Myocyte (in vitro differentiated cells): ENCODE results near the gene MYOG. TPM values are rescaled to one million over a fixed set of nuclear protein-coding genes. Genes with fewer than 3 reads are reported as not detected.

Source experiments
- DNase-seq: peaks from one replicate; pipeline ENCODE4 v3.0.0-alpha.2; 2012; ENCODE audit warnings: low read depth
- total RNA-seq: library from RNA; depleted of rRNA; stranded (reverse); fragments of >200 nt; gene quantifications from 2 replicates; pipeline ENCODE4 v1.2.3, GENCODE V29; 2014

The MYOG gene
- total RNA-seq, 1 donor from 2014 or later = 882 TPM

GRCh38 chr1:203117611-203118575 is 32.1 kb upstream of the MYOG start:
- DNase-seq = peak; percentile 74

GRCh38 chr1:203116091-203116820 is 30.4 kb upstream of the MYOG start:
- DNase-seq = peak; percentile 99

- DNase-seq = no peak
Measured at GRCh38 chr1:203114202-203114601, 28.4 kb upstream of the MYOG start.

- DNase-seq = no peak
Measured at GRCh38 chr1:203113308-203113707, 27.5 kb upstream of the MYOG start.

- DNase-seq = no peak
Measured at GRCh38 chr1:203112475-203112874, 26.7 kb upstream of the MYOG start.

GRCh38 chr1:203104789-203105390 is 19.1 kb upstream of the MYOG start:
- no peak for DNase-seq

GRCh38 chr1:203103829-203104495 is 18.1 kb upstream of the MYOG start:
- no peak for DNase-seq

GRCh38 chr1:203103216-203103615 is 17.4 kb upstream of the MYOG start:
- DNase-seq = peak; percentile 77

GRCh38 chr1:203101813-203102634 is 16.2 kb upstream of the MYOG start:
- no peak for DNase-seq

GRCh38 chr1:203100516-203100869 is 14.7 kb upstream of the MYOG start:
- DNase-seq = peak; percentile 73

- peak; percentile 74 for DNase-seq
Measured at GRCh38 chr1:203099805-203100515, 14.1 kb upstream of the MYOG start.

GRCh38 chr1:203098914-203099520 is 13.2 kb upstream of the MYOG start:
- DNase-seq = peak; percentile 96

- DNase-seq = no peak
Measured at GRCh38 chr1:203098445-203098844, 12.6 kb upstream of the MYOG start.

- no peak for DNase-seq
Measured at GRCh38 chr1:203097001-203097400, 11.2 kb upstream of the MYOG start.

GRCh38 chr1:203096566-203096965 is 10.8 kb upstream of the MYOG start:
- DNase-seq = no peak

GRCh38 chr1:203095061-203095690 is 9.4 kb upstream of the MYOG start:
- no peak for DNase-seq

- no peak for DNase-seq
Measured at GRCh38 chr1:203093754-203094410, 8.1 kb upstream of the MYOG start.

- peak; percentile 92 for DNase-seq
Measured at GRCh38 chr1:203091761-203092330, 6.0 kb upstream of the MYOG start.
